HepG2 (cell line): Measurements from ENCODE around the gene MCM3. TPM values are rescaled to one million over a fixed set of nuclear protein-coding genes. Genes with fewer than 3 reads are reported as not detected.
A peak's percentile ranks its signal among the peaks of the same experiment; 100 is the strongest.

Experiments used
- CREM ChIP-seq, 2 experiments: sonication (generic) in 1 of 2; formaldehyde crosslinking in 1 of 2; IDR thresholded peaks; 2 replicates each; pipeline versions ENCODE4 v1.4.0 to v1.6.1; 2016 to 2020; ENCODE audit warnings: antibody characterized with exemption in 1 of 2, mild to moderate bottlenecking in 1 of 2, missing genetic modification reagents in 1 of 2
- FOXK2 ChIP-seq: fragments of 450-650 bp; IDR thresholded peaks from 2 replicates; pipeline ENCODE4 v1.6.1; 2016
- HIVEP1 ChIP-seq: sonication (generic); formaldehyde crosslinking; IDR thresholded peaks from 2 replicates; pipeline ENCODE4 v1.4.0; 2020; ENCODE audit warnings: mild to moderate bottlenecking, missing genetic modification reagents
- HNF4A ChIP-seq: sonication (generic); formaldehyde crosslinking; IDR thresholded peaks from 2 replicates; pipeline ENCODE4 v1.4.0; 2020; ENCODE audit warnings: missing genetic modification reagents
- HNRNPLL ChIP-seq: fragments of 200-400 bp; formaldehyde crosslinking; IDR thresholded peaks from 2 replicates; pipeline ENCODE4 v1.6.1; 2017; ENCODE audit warnings: mild to moderate bottlenecking, low read depth, low read length; ENCODE audit not compliant: poor library complexity, severe bottlenecking
- KDM1A ChIP-seq: IDR thresholded peaks from 2 replicates; pipeline ENCODE4 v1.6.1; 2016; ENCODE audit warnings: missing compliant biosample characterization
- KDM2A ChIP-seq: sonication (generic); formaldehyde crosslinking; IDR thresholded peaks from 2 replicates; pipeline ENCODE4 v1.4.0; 2020; ENCODE audit warnings: low read depth, missing genetic modification reagents, borderline replicate concordance
- KDM4B ChIP-seq: sonication (generic); formaldehyde crosslinking; IDR thresholded peaks from 2 replicates; pipeline ENCODE4 v1.4.0; 2020; ENCODE audit warnings: missing genetic modification reagents
- LCORL ChIP-seq, 2 experiments: fragments of 450-650 bp in 1 of 2; sonication (generic) in 1 of 2; formaldehyde crosslinking in 1 of 2; IDR thresholded peaks; 2 replicates each; pipeline versions ENCODE4 v1.5.0 to v1.6.1; 2017 to 2020; ENCODE audit warnings: antibody characterized with exemption in 1 of 2, missing genetic modification reagents in 1 of 2
- NPAS2 ChIP-seq: sonication (generic); formaldehyde crosslinking; IDR thresholded peaks from 2 replicates; pipeline ENCODE4 v1.8.0; 2022; ENCODE audit warnings: mild to moderate bottlenecking, missing genetic modification reagents, borderline replicate concordance
- PCBP1 ChIP-seq: fragments of 200-400 bp; formaldehyde crosslinking; IDR thresholded peaks from 2 replicates; pipeline ENCODE4 v1.6.1; 2017; ENCODE audit warnings: mild to moderate bottlenecking, low read depth, low read length, borderline replicate concordance
- POLR2AphosphoS2 ChIP-seq: IDR thresholded peaks from 2 replicates; pipeline ENCODE4 v1.6.1; 2011; ENCODE audit warnings: low read depth, low read length, improper control_type of control experiment
- POLR2AphosphoS5 ChIP-seq: IDR thresholded peaks from 2 replicates; pipeline ENCODE4 v1.6.1; 2012; ENCODE audit warnings: low read depth, low read length
- RELA ChIP-seq: sonication (generic); formaldehyde crosslinking; IDR thresholded peaks from 2 replicates; pipeline ENCODE4 v1.4.0; 2020; ENCODE audit warnings: missing genetic modification reagents
- SCMH1 ChIP-seq: sonication (generic); formaldehyde crosslinking; IDR thresholded peaks from 2 replicates; pipeline ENCODE4 v1.9.0; 2021; ENCODE audit warnings: missing genetic modification reagents, mild to moderate bottlenecking, borderline replicate concordance
- SMAD1 ChIP-seq: sonication (generic); formaldehyde crosslinking; IDR thresholded peaks from 2 replicates; pipeline ENCODE4 v1.4.0; 2020; ENCODE audit warnings: missing genetic modification reagents, low read depth, mild to moderate bottlenecking, borderline replicate concordance
- SMARCC2 ChIP-seq: fragments of 450-650 bp; IDR thresholded peaks from 2 replicates; pipeline ENCODE4 v1.6.1; 2017; ENCODE audit warnings: antibody characterized with exemption, mild to moderate bottlenecking
- SMYD3 ChIP-seq: sonication (generic); formaldehyde crosslinking; IDR thresholded peaks from 2 replicates; pipeline ENCODE4 v1.8.1; 2023; ENCODE audit warnings: mild to moderate bottlenecking, missing genetic modification reagents
- TBL1XR1 ChIP-seq: fragments of 150-350 bp; IDR thresholded peaks from 2 replicates; pipeline ENCODE4 v1.6.1; 2014; ENCODE audit warnings: borderline replicate concordance, low read length; ENCODE audit not compliant: partially characterized antibody
- ZFP37 ChIP-seq: sonication (generic); formaldehyde crosslinking; IDR thresholded peaks from 2 replicates; pipeline ENCODE4 v1.4.0; 2020; ENCODE audit warnings: missing genetic modification reagents, borderline replicate concordance
- ZNF101 ChIP-seq: sonication (generic); formaldehyde crosslinking; IDR thresholded peaks from 2 replicates; pipeline ENCODE4 v1.4.0; 2020; ENCODE audit warnings: mild to moderate bottlenecking, low read depth, missing genetic modification reagents, borderline replicate concordance
- ZNF33A ChIP-seq: sonication (generic); formaldehyde crosslinking; IDR thresholded peaks from 2 replicates; pipeline ENCODE4 v1.5.1; 2020; ENCODE audit warnings: missing genetic modification reagents, mild to moderate bottlenecking, moderate library complexity, borderline replicate concordance
- ZNF432 ChIP-seq: sonication (generic); formaldehyde crosslinking; IDR thresholded peaks from 2 replicates; pipeline ENCODE4 v1.5.0; 2020; ENCODE audit warnings: missing genetic modification reagents, mild to moderate bottlenecking, borderline replicate concordance
- ZNF572 ChIP-seq: sonication (generic); formaldehyde crosslinking; IDR thresholded peaks from 2 replicates; pipeline ENCODE4 v1.5.1; 2020; ENCODE audit warnings: mild to moderate bottlenecking, missing genetic modification reagents
- ZNF792 ChIP-seq: IDR thresholded peaks from 2 replicates; pipeline ENCODE4 v1.6.1; 2016
- polyA plus RNA-seq, 8 experiments: library from polyadenylated mRNA; depleted of rRNA in 3 of 8; stranded (reverse) in 7 of 8; unstranded in 1 of 8; fragments of >200 nt; fragmentation: Illumina TruSeq in 4 of 8; extraction: Trizol in 4 of 8; gene quantifications; 2 replicates each; pipeline versions ENCODE4 v1.2.1 to v1.2.3, GENCODE V29; 2011 to 2016; ENCODE audit warnings: low read depth in 4 of 8, missing spikeins in 1 of 8, mixed read lengths in 1 of 8; ENCODE audit not compliant: insufficient read depth in 1 of 8
- total RNA-seq, 5 experiments: library from RNA; depleted of rRNA; stranded (reverse); fragments of >200 nt; fragmentation: Illumina TruSeq; extraction: Trizol; gene quantifications; 2 replicates each; pipeline ENCODE4 v1.2.3, GENCODE V29; 2016; ENCODE audit warnings: low read depth in 1 of 5
- TF ChIP-seq, protein P1 (sequence below): sonication (generic); formaldehyde crosslinking; IDR thresholded peaks from 2 replicates; pipeline ENCODE4 v1.4.0; 2020; ENCODE audit warnings: missing genetic modification reagents, borderline replicate concordance
- TF ChIP-seq, protein P2 (sequence below): sonication (generic); formaldehyde crosslinking; conservative IDR thresholded peaks from 2 replicates; pipeline ENCODE4 v1.4.0; 2020; ENCODE audit warnings: mild to moderate bottlenecking, missing genetic modification reagents, moderate library complexity

MCM3 gene
- total and polyA plus RNA-seq, 2 of the 13 experiments (the other 11 are each of a cell fraction or from before 2014, with no cell fraction given), result 164 to 288 TPM

DNA sequence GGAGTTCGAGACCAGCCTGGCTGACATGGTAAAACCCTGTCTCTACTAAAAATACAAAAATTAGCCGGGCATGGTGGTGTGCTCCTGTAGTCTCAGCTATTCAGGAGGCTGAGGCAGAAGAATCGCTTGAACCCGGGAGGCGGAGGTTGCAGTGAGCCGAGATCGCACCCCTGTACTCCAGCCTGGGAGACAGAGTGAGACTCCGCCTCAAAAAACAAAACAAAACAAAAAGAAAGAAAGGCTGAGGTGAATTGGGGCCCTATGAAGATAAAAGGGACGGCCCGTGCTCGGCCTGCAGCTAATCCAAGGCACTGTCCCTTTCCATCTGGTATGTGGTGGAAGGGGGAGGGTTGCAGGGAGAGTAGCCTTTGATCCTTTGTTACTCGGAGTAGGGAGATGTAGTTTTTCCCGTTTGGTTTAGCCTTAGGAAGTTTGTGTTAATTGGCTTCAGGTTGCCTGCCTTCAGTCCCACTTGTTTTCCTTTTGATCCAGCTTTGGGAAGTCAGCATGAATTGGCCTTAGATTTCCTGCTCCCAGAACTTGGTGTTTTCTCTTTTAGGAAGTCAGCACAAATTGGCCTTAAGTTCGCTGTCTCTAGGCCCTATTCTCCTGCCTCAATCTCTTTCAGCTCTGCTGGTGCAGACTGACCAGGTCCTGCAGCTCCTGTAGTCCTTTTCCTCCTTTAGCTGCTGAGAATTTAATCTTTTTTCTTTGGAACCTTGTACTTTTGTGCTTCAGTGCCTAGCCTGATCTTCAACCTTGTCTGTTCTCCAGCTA is 41.3 kb upstream of the MCM3 start (continued):
- TF ChIP-seq SMARCC2, result no peak
- TF ChIP-seq ZFP37 (CRISPR knock-in tag), result 0 out of 2 replicates have a peak, but pooled peaks have one; percentile 75
- no peak for TF ChIP-seq FOXK2
- TF ChIP-seq POLR2AphosphoS2, result no peak
- no peak for TF ChIP-seq ZNF101 (CRISPR knock-in tag)
- peak; percentile 41; the same call in 1 of the 2 replicates for TF ChIP-seq SMYD3 (CRISPR knock-in tag)
- peak; percentile 85 for TF ChIP-seq CREM (IDR thresholded peaks at IDR 0.05)
- TF ChIP-seq CREM (CRISPR knock-in tag; IDR thresholded peaks at IDR 0.05), result no peak
- TF ChIP-seq, protein P1, sequence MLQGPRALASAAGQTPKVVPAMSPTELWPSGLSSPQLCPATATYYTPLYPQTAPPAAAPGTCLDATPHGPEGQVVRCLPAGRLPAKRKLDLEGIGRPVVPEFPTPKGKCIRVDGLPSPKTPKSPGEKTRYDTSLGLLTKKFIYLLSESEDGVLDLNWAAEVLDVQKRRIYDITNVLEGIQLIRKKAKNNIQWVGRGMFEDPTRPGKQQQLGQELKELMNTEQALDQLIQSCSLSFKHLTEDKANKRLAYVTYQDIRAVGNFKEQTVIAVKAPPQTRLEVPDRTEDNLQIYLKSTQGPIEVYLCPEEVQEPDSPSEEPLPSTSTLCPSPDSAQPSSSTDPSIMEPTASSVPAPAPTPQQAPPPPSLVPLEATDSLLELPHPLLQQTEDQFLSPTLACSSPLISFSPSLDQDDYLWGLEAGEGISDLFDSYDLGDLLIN (CRISPR knock-in tag), result no peak
- TF ChIP-seq SMAD1 (CRISPR knock-in tag), result no peak
- no peak for TF ChIP-seq KDM4B
- TF ChIP-seq ZNF792 (CRISPR knock-in tag), result peak; percentile 86
- no peak for TF ChIP-seq SCMH1 (CRISPR knock-in tag)
- no peak for TF ChIP-seq RELA (CRISPR knock-in tag)
- no peak for TF ChIP-seq ZNF572 (CRISPR knock-in tag)
- TF ChIP-seq ZNF432 (CRISPR knock-in tag), result no peak
- 0 out of 2 replicates have a peak, but pooled peaks have one; percentile 29 for TF ChIP-seq KDM2A
- peak; percentile 47 for TF ChIP-seq LCORL (IDR thresholded peaks at IDR 0.05)
- TF ChIP-seq LCORL (CRISPR knock-in tag; IDR thresholded peaks at IDR 0.05), result peak; percentile 55; the same call in 1 of the 2 replicates
- no peak for TF ChIP-seq HNRNPLL
- no peak for TF ChIP-seq PCBP1
- peak; percentile 60 for TF ChIP-seq POLR2AphosphoS5
- no peak for TF ChIP-seq NPAS2 (CRISPR knock-in tag)
- TF ChIP-seq, protein P2, sequence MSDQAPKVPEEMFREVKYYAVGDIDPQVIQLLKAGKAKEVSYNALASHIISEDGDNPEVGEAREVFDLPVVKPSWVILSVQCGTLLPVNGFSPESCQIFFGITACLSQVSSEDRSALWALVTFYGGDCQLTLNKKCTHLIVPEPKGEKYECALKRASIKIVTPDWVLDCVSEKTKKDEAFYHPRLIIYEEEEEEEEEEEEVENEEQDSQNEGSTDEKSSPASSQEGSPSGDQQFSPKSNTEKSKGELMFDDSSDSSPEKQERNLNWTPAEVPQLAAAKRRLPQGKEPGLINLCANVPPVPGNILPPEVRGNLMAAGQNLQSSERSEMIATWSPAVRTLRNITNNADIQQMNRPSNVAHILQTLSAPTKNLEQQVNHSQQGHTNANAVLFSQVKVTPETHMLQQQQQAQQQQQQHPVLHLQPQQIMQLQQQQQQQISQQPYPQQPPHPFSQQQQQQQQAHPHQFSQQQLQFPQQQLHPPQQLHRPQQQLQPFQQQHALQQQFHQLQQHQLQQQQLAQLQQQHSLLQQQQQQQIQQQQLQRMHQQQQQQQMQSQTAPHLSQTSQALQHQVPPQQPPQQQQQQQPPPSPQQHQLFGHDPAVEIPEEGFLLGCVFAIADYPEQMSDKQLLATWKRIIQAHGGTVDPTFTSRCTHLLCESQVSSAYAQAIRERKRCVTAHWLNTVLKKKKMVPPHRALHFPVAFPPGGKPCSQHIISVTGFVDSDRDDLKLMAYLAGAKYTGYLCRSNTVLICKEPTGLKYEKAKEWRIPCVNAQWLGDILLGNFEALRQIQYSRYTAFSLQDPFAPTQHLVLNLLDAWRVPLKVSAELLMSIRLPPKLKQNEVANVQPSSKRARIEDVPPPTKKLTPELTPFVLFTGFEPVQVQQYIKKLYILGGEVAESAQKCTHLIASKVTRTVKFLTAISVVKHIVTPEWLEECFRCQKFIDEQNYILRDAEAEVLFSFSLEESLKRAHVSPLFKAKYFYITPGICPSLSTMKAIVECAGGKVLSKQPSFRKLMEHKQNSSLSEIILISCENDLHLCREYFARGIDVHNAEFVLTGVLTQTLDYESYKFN (CRISPR knock-in tag), result peak; percentile 92
- no peak for TF ChIP-seq HIVEP1 (CRISPR knock-in tag)
- TF ChIP-seq ZNF33A, result no peak
- no peak for TF ChIP-seq TBL1XR1
- TF ChIP-seq HNF4A (CRISPR knock-in tag), result peak; percentile 92
- 0 out of 2 replicates have a peak, but pooled peaks have one; percentile 27 for TF ChIP-seq KDM1A (CRISPR knock-in tag)
